ENCODE results near the gene SMIM5.

The SMIM5 gene

DNA sequence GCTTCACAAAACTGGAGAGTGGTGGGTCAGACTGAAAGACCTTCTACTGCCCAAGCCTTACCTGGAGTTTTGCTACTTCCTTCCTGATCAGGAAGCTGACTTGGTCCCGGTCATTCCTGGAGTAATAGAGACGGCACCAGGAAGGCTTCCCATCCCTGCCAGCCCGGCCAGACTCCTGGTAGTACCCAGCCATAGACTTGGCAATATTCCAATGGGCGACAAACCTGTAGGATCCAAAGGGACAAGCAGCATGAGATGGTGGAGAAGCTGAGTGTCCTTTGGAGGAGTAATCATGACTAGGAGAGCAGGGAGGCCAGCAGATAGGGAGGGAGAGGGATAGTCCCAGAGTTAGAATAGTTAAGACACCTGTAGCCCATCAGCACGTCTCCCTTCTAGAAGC lies 25.0 kb downstream of the SMIM5 start:
- no peak overlapping the region for H3K4me3 ChIP-seq (ENCODE audit: low read depth, low read length)
- no peak for DNase-seq (ENCODE audit: low read depth)
- in situ Hi-C loops (cut with HindIII; ENCODE audit: low sequenced_read_pairs) = no loop called here
- no peak for TF ChIP-seq CTCF (IDR thresholded peaks at IDR 0.05; ENCODE audit: low read depth, low read length, missing control alignments)

DNA sequence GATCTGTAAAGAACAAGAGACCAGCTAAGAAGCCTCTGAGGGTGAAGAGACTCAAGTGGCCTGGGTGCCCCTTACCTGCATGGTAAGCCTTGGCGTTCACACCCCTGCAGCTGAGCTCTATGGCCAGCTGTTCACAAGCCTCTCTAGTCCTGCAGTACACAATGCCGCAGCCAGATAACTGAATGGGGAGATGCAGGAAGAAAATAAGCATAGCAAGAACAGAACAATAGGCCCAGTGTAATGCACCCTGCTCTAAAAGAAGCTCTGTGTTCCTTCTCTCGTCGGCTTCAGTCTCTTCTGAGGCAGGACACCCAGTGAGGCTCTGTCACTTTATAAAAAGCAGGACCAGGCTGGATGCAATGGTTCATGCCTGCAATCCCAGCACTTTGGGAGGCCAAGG lies 28.3 kb downstream of the SMIM5 start:
- in situ Hi-C loops (cut with HindIII; ENCODE audit: low sequenced_read_pairs) = no loop called here
- no peak for DNase-seq (ENCODE audit: low read depth)
- no peak for TF ChIP-seq CTCF (IDR thresholded peaks at IDR 0.05; ENCODE audit: low read depth, low read length, missing control alignments)
- no peak overlapping the region for H3K4me3 ChIP-seq (ENCODE audit: low read depth, low read length)

- in situ Hi-C loops (cut with HindIII; ENCODE audit: low sequenced_read_pairs) = no loop called here
- no peak overlapping the region for H3K4me3 ChIP-seq (ENCODE audit: low read depth, low read length)
- TF ChIP-seq CTCF (IDR thresholded peaks at IDR 0.05; ENCODE audit: low read depth, low read length, missing control alignments) = no peak
- no peak for DNase-seq (ENCODE audit: low read depth)
These were observed 29.3 kb downstream of the SMIM5 start for GRCh38 chr17:75662511-75662910.

GRCh38 chr17:75664099-75664549 lies 30.9 kb downstream of the SMIM5 start:
- no peak for TF ChIP-seq CTCF (IDR thresholded peaks at IDR 0.05; ENCODE audit: low read depth, low read length, missing control alignments)
- no peak overlapping the region for H3K4me3 ChIP-seq (ENCODE audit: low read depth, low read length)
- in situ Hi-C loops (cut with HindIII; ENCODE audit: low sequenced_read_pairs) = no loop called here
- DNase-seq (ENCODE audit: low read depth) = no peak

GRCh38 chr17:75665981-75666380 lies 32.7 kb downstream of the SMIM5 start:
- H3K4me3 ChIP-seq (ENCODE audit: low read depth, low read length) = peak overlapping the region; percentile 75
- TF ChIP-seq CTCF (IDR thresholded peaks at IDR 0.05; ENCODE audit: low read depth, low read length, missing control alignments) = no peak
- in situ Hi-C loops (cut with HindIII; ENCODE audit: low sequenced_read_pairs) = no loop called here
- DNase-seq (ENCODE audit: low read depth) = no peak

GRCh38 chr17:75666959-75667790 lies 33.9 kb downstream of the SMIM5 start, which contains the start of the genes RECQL5 and SAP30BP:
Gene RECQL5, minus strand, starts transcription at chr17:75667154. Its CDS starts 597 bp downstream, at chr17:75666557.
Gene SAP30BP, plus strand, starts transcription at chr17:75667338. Its CDS starts 35 bp downstream, at chr17:75667373.
- in situ Hi-C loops (cut with HindIII; ENCODE audit: low sequenced_read_pairs) = no loop called here
- TF ChIP-seq CTCF (IDR thresholded peaks at IDR 0.05; ENCODE audit: low read depth, low read length, missing control alignments) = no peak
- H3K4me3 ChIP-seq (ENCODE audit: low read depth, low read length) = peak within 1 kb of the TSS; percentile 75
- DNase-seq (ENCODE audit: low read depth) = peak; percentile 98

All from astrocyte of the cerebellum (primary cell).